Measurements from ENCODE around the gene ETS2.
"Not testable (repeated sequence)": the region's sequence is repeated elsewhere in the genome, so short reads cannot be mapped to it uniquely, and the experiment has no call there.

DNA sequence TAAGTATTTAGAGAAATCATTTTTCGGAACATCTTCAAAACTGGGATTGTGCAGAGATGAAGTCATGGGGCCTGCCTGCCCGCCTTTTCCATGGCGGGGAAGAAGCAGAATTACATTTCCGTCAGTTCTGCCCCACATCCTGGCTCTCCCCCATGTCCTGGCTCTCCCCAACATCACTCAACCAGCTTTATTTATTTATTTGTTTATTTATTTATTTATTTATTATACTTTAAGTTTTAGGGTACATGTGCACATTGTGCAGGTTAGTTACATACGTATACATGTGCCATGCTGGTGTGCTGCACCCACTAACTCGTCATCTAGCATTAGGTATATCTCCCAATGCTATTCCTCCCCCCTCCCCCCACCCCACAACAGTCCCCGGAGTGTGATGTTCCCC lies 22.4 kb downstream of the ETS2 start:
- TF ChIP-seq YY1 (IDR thresholded peaks at IDR 0.05; ENCODE audit: insufficient read depth, insufficient read length); SUZ12 (IDR thresholded peaks at IDR 0.05; ENCODE audit: extremely low read depth, insufficient read depth, insufficient read length): not testable (repeated sequence)

All from NT2/D1 (cell line).